Dedifferentiated amniotic fluid mesenchymal stem cell (primary cell): ENCODE results near the gene KAT14.
"Not testable (repeated sequence)": the region's sequence is repeated elsewhere in the genome, so short reads cannot be mapped to it uniquely, and the experiment has no call there.

Experiments
- DNase-seq: peaks from one replicate; pipeline ENCODE4 v3.0.0-alpha.2; 2016; ENCODE audit errors: extremely low spot score

KAT14 gene, protein sequence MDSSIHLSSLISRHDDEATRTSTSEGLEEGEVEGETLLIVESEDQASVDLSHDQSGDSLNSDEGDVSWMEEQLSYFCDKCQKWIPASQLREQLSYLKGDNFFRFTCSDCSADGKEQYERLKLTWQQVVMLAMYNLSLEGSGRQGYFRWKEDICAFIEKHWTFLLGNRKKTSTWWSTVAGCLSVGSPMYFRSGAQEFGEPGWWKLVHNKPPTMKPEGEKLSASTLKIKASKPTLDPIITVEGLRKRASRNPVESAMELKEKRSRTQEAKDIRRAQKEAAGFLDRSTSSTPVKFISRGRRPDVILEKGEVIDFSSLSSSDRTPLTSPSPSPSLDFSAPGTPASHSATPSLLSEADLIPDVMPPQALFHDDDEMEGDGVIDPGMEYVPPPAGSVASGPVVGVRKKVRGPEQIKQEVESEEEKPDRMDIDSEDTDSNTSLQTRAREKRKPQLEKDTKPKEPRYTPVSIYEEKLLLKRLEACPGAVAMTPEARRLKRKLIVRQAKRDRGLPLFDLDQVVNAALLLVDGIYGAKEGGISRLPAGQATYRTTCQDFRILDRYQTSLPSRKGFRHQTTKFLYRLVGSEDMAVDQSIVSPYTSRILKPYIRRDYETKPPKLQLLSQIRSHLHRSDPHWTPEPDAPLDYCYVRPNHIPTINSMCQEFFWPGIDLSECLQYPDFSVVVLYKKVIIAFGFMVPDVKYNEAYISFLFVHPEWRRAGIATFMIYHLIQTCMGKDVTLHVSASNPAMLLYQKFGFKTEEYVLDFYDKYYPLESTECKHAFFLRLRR

GRCh38 chr20:18137412-18138265 is at the start of gene KAT14, which contains the start of gene PET117:
Gene KAT14 (plus strand): TSS chr20:18137863. CDS start chr20:18142661, 4,798 bp downstream.
Gene PET117 (plus strand): TSS chr20:18137863. CDS start chr20:18137956, 93 bp downstream.
- DNase-seq: peak; percentile 86

DNA sequence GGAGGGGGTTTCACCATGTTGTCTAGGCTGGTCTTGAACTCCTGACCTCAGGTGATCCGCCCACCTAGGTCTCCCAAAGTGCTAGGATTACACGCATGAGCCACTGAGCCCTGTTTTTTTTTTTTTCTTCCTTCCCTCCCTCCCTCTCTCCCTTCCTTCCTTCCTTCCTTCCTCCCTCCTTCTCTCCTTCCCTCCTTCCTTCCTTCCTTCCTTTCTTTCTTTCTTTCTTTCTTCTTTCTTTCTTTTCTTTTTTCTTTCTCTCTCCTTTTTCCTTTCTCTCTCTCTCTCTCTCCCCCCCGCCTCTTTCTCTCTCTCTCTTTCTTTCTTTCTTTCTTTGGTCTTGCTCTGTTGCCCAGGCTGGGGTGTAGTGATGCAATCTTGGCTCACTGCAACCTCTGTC is 49.4 kb upstream of the KAT14 start:
- not testable (repeated sequence) for DNase-seq

DNA sequence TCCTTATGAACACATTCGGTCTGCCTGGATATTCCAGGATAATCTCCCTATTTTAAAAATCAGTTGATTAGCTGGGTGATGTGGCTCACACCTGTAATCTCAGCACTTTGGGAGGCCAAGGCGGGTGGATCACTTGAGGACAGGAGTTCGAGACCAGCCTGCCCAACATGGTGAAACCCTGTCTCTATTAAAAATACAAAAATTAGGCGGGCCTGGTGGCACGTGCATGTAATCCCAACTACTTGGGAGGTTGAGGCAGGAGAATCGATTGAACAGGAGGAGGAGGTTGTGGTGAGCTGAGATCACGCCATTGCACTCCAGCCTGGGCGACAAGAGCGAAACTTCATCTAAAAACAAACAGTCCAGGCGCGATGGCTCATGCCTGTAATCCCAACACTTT is 48.8 kb upstream of the KAT14 start:
- DNase-seq: not testable (repeated sequence)

DNA sequence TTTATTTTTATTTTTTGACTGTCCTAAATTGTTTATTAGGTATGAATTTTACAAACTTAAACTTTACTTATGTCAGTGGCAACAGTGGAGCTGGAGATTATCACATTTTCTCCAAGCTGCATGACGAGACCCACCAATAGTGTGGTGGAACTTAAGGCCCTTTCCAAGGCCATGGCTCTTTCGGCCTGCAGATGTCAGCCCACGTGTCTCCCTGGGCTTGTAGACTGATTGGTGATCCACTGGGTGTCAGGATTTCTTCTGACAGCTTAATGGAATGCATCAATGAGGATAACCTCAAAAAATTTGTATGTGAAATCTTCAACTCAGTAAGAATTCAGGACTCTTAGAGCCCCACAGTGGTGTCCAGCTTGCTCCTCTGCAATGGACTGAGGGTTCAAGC is 47.6 kb upstream of the KAT14 start:
- no peak for DNase-seq

- no peak for DNase-seq
Observed at GRCh38 chr20:18090477-18090876, 47.2 kb upstream of the KAT14 start.

DNA sequence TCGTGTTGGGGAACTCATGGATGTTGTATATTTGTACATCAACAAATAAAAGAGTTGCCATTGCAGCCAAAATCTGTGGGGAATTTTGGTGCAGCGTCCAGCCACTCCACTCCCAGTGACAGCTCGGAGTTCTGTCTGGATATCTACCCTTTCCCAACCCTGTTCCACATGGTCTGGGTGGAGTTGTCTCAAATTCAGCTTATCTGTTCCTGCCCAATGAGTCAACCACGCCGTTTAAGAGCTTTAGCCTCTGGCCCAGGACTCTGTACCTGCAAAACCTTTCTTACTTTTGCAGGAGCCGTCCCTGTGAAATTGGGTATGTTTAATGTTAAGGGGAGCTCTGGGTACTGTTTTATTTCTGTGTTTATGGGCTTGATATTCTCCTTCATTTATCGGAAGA is 46.0 kb upstream of the KAT14 start:
- DNase-seq: no peak

- DNase-seq: no peak
Observed at GRCh38 chr20:18092890-18093289, 44.8 kb upstream of the KAT14 start.

DNA sequence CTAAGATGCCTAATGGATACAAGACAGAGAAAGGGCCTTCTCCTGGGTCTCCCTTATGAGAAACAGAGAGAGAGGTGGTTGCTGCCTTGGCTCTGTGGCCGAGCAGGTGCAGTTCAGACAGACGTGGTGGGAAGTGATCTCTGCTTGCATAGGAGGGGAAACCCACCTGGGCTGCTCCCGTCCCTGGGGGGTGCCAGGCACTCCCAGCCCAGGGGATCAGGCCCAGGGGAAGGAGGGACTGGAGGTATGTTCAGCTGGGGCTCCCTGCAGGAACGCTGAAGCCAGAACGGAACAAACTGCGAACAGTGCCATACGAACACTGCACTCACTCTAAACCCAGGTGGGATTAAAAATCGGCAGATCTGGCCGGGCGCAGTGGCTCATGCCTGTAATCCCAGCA is 44.3 kb upstream of the KAT14 start:
- DNase-seq: no peak

- DNase-seq: no peak
Observed at GRCh38 chr20:18094191-18094590, 43.5 kb upstream of the KAT14 start.

GRCh38 chr20:18100569-18100968 is 37.1 kb upstream of the KAT14 start:
- DNase-seq: not testable (repeated sequence)

DNA sequence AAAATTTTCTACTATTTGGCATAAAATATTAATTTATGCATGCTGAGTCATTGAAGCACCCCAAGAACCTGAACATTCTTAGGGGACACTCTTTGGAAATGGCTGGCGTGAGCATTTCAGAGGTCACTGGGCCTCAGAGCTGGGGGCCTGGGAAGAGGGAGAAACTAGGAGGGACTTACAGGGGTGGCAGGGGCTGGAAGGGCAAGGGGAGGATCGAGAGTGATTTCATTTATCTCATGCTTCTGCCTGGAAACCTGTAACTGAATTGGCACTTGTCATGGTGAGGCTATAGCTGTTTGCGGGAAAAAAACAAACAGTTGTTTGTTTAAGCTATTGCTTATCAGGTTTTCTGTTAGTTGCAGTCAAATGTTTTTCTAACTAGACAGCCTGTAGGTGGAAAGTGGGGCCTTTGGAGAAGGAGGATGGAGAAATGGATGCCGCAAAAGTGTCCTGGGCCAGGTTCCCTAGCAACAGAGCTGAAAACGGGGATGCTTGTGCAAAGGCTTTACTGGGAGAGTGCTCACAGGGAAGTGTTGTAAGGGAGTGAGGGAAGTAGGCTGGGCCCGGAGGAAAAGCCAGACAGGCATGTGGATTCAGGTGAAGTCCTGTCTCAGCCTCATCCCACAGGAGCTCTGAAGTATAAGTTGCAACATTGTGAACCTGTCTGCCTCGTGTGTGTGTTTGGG is 36.4 kb upstream of the KAT14 start:
- DNase-seq: no peak

- no peak for DNase-seq
Observed at GRCh38 chr20:18103497-18103896, 34.2 kb upstream of the KAT14 start.

- DNase-seq: no peak
Observed at GRCh38 chr20:18108326-18108725, 29.3 kb upstream of the KAT14 start.

- DNase-seq: not testable (repeated sequence)
Observed at GRCh38 chr20:18128574-18128973, 9.1 kb upstream of the KAT14 start.

GRCh38 chr20:18132663-18133062 is 5.0 kb upstream of the KAT14 start:
- no peak for DNase-seq

DNA sequence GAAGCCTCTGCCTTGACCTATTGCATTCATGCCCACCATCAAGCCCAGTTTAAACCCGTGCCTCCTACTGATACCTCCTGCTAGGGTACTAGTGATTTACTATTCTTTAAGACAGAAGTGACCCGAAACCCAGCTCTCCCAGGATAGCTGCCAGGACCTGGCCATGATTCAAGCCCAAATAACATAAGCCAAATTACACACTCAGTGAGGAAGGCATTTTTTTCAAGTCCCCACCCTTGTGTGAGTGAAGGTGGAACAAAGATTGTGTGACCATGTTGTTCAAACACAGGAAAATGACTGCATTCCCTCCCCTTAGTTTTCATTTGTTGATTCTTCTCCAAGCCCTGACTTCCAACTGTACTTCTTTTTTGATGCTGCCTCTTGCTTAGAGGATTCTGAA is 3.7 kb upstream of the KAT14 start:
- DNase-seq: no peak

DNA sequence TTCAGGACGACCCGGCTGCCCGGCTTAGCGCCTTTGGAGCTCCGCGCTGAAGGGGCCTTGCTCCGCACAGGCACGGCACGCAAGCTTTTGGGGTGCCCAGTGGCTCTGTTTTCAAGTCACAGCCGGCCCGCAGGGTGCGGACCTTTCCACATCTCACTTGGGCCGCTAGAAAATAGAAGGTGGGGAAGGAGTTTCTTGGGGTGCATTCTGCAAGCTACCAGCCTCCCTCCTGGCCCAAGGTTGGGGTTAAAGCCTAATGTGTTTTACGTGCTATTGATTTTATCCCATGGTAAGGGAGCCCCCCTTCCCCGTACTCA is 561 bp downstream of the KAT14 start:
- DNase-seq: no peak

DNA sequence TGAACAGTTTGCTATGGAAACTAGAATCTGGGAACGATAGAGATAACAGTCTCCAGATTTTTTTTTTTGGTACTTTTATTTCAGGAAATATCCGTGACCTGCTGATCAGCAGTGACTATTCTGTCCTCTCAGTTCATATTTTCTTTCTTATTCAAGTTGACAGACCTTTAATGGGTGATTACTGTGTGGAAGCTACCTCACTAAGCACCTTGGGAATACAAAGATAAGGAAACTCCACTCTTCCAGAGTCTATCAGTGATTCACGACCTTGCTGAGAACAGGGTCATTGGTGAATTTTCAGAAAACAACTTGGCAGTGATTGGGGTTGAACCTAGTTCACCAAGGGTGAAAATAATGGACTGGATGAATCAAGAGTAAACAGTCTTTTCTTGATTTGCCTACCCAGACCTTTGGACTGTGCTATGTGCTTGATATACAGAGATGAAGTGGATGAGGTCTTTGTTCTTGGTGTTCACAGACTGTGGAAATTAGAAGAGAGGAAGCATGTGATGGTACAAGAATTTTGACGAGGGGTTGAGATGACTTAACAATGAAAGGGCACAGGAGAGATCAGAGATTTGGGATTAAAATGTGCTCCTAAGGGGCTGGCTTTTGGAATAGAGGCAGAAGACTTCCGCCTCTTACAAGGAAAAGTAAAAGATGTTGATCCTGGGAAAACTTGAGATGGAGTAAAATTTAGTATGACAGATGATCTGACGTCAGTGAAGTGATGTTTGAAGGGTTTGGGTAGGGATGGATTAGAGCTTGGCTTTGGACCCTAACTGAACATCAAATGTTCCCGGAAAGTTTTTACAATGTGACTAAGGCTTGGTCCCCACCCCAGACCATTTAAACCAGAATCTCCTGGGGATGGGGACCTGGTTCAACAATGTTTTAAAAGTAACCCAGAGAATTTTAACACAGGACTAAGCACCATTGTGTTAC is 1.2 kb downstream of the KAT14 start:
- no peak for DNase-seq

DNA sequence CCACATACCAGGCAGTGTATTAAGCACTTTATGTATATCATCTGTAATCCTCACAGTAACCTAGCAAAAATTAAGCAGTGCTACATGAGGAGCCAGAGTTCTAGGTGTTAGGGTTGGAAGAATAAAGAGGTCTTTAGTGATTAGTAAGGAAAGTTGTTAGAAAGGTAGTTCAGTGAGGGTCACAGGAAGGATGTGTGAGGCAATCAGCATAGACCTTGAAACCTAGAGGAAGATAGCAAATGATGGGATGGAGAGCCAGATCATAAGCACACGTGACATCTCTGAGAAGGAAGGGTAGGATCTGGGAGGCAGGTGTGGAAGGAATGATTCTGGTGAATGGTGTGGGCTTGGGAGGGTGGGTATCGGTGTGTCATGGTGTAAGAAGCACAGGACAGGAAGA is 2.2 kb downstream of the KAT14 start:
- DNase-seq: no peak

DNA sequence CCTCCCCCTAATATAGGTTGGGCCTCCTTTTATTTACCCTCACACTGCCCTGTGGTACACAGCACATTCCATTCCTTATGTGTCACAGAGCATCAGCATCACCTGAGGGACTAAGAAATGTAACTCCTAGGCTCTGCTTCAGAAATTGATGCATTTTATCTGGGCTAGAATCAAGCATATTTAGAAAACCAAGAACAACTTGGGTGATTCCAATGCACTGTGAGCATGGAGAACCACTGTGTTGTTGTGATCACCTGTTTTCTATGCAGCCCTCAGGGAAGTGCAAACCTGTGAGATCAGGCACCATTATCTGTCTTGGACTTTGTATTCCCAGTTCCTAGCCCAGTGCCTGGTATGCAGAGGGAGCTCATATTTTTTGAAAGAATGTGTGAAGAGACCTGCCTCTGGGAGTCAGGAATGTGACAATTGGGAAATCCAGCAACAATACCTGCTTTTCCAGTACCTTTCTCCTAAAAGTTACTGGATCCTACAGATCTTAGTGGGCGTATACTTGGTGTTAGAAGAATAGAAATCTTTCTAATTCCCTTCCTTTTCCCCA is 7.0 kb downstream of the KAT14 start:
- DNase-seq: no peak
